GM19372 (cell line): ENCODE data around the gene DYNC2I2.
"Not testable (repeated sequence)": the region's sequence is repeated elsewhere in the genome, so short reads cannot be mapped to it uniquely, and the experiment has no call there.

Experiments
- ATAC-seq: cut with Tn5 transposase; IDR thresholded peaks from one replicate; pipeline ENCODE4 v1.9.1; 2021; ENCODE audit warnings: mild to moderate bottlenecking, low read depth, moderate library complexity; ENCODE audit not compliant: unreplicated experiment

The DYNC2I2 gene

DNA sequence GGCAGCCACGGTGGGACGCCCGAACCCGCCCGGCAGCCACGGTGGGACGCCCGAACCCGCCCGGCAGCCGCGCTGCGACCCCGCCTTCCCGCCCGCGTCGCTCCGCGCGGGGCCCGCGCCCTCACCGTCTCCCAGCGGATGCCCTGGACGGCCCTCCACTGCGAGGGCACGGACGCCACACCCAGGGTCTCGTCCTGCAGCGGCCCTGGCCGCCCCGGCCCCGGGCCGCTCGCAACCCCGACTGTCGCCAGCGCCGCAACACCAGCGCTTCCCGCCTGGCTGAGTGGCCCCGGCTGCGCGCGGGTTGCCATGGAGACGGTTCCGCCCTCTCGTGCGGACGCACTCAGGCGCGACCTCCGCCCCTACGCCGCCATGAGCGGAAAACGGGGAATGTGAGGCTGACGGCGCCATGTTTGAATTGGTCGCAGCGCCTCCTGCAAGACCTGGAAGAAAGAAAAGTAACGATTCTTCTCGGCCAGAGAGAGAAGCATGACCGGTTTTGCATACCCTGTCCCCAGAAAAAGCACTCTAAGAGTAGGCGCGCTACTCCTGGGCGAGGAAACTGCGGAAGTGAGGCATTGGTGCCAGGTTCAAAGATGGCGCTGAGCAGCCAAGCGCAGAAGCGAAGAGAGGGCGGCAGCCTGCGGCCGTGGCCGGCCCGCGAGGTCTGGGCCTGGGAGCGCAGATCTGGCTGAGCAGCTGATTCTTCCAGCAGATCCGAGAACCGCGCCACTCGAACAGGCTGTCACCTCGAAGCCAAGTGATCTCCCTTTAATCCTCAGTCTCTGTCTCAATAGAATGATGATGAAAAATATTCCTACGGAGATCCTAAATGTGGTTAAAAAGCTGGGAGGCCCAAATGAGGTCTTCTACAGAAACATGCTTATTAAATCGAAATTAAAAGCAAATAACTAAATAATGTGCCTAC, at the start of gene DYNC2I2:
Gene DYNC2I2, minus strand, starts transcription at position 432 of the 928 bp plus-strand sequence. Its CDS starts 121 bp downstream, at position 311.
- peak; percentile 60 for ATAC-seq

DNA sequence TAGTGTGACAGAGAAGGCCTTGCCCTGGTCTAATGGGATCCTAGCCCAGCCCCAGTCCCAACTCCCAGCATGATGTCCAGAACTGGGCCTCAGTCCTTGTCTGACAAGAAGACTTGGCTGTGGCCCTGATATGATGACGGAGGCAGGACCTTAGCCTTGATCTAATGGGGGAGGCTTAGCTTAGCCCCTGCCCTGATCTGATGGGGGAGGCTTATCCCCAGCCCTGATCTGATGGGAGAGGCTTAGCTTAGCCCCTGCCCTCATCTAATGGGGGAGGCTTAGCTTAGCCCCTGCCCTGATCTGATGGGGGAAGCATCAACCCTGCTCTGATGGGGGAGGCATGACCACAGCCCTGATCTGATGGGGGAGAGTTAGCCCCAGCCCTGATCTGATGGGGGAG, 49.4 kb upstream of the DYNC2I2 start:
- no peak for ATAC-seq

DNA sequence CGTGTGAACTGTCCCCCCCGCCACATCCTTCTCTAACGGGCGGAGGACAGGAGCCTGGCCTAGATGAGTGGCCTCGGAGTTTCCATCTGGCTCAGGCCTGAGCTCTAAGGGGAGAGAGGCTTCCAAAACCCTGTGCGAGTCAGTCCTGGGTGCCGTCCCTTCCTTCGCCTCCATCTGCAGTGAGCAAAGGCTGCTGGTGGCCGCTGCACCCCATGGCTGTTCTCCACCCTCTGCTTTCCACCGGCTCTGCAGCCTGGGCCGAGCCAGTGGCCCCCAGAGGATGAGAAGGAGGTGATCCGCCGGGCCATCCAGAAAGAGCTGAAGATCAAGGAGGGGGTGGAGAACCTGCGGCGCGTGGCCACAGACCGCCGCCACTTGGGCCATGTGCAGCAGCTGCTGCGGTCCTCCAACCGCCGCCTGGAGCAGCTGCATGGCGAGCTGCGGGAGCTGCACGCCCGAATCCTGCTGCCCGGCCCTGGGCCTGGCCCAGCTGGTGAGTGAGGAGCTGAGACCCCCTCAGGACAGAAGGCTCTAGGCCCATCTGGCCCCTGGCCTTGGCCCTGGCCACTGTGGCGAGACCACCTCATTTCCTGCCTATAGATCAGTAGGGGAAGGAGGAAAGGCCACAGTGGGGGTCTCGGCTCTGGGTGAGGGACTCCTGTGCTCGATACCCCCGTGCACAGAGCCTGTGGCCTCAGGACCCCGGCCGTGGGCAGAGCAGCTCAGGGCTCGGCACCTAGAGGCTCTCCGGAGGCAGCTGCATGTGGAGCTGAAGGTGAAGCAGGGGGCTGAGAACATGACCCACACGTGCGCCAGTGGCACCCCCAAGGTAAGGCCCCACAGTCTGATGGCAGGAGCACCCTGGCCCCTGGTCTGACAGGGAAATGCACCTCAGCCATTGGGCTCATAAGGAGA, 48.7 kb upstream of the DYNC2I2 start:
- ATAC-seq, result no peak

DNA sequence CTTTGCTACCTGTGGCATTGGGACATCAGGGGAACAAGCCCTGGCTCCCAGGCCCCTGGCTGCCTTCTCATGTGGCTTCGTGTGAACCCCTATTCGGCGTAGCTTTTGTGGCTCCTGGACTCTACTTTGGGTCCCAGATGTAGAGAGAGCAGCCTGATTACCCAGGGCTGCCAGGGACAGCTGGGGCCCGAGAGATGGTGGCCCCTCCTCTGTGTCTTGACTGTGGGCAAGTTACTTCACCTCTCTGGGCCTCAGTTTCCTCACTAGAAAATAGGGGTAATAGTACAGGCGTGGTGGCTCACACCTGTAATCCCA, 47.7 kb upstream of the DYNC2I2 start:
- ATAC-seq, result no peak

DNA sequence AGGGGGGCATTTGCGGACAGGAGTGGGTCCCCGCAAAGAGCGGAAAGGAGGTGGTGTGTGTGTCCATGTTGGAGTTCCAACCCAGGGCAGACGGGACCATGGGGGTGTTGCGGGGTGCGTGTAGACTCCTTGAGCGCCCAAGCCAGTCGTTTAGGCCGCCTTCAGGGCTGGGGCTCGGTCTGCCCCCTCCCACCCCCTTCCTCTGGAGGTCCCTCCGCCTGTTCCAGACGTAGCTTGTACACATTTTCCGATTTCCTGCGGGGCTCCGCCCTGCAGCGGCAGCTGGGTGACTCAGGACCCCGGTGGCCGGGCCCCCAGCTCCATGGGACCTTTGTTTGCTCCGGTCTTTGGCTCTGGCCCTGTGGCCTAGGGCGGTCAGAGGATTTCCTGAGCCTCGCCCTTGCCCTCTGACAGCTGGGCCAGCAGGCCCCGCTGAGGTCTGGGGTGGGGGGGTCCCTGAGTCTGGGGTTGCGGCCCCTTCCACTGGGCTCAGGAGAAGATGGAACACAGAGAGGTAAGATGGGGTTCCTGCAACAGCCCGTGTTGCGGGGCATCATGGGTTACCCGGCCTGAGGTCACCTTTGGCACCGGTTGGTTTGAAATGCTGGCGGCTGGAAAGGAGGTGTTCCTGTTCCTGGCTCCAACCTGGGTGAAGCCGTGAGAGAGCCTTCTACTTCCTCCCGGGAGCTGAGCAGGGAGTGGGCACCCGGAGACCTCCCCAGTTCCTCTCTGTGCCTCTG, 47.1 kb upstream of the DYNC2I2 start:
- no peak for ATAC-seq

DNA sequence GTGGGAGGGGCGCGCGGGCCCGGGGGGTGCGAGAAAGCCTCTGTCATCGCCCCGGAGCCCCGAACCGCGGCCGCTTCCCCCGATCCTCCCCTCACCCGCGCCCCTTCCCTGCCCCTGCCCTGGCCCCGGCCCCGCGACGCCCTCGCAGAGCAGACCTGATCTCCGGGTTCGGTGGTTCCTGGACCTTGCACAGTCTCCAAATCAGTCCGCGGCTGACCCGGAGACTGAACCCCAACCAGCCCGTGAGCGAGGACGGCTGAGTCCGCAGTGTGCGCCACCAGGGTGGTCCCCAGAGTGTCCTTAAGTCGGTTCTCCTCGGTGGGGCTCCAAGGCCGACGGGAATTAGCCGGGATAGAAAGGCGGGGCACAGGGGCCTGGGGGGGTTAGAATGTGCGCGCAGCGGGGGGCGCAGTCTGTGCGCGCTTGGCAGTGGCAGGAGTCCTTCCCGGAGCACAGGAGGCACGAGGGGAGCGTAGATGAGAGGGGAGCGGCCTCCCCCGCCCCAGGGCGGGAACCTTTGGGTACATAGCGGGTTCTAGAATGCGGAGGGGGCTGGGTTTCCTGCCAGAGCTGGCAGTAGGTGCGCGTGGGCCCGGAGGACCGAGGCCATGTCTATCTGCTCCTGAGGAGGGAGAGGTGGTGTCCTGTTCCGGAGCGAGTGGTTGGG, 46.4 kb upstream of the DYNC2I2 start:
- peak; percentile 18 for ATAC-seq

DNA sequence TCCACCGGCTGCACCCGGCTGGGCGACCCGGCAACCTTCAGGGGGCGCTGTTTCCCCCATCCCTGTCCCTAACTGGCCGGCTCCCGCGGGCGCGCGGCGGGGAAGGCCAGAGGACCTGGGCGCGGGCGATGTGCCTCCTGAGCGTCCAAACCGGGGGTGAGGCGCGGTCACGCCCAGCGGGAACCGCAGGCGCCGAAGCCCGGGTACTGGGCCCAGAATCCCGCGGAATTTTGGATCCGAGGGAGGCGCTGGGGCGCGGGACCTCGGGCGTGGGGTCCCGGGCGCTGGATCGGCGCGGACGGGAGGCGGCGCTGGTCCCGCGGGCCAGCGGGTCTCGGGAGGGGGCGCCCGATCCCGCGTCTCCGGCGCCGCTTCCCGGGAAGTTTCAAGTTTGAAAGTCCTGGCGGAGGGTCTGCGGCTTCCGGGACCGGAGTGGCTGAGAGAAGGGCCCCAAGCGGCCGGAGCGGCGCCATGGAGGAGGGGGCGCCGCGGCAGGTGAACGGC, 45.9 kb upstream of the DYNC2I2 start, which contains the start of gene PKN3:
Gene PKN3, plus strand, starts transcription at position 59 of the 504 bp plus-strand sequence. Its CDS starts 413 bp downstream, at position 472.
- peak; percentile 71 for ATAC-seq

DNA sequence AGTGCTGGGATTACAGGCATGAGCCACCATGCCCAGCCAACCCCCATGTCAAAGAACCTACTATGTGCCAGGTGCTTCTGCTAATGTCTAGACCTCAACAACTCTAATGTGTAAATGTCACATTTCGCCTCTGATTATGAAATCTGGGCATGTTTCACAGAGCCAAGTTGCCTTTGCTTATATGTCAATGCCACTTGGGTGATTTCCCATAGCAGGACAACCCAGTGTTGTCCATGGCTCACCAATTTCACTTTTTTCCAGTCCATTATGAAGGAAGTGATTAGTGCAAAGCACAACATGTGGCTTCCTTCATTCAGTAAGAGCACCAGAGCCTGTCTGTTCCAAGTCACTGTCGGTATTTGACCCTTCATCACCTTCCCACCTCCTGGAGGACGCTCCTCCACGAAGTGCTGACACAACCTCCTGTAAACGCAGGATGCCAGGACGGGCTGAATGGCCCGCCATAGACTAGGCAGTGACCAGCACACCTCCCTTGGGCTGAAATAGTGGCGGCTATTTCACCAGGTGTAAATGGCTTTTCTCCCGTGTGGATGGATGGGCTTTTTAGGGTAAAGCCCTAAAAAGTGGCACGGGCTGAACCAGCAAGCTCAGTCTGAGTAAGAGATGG, 44.7 kb upstream of the DYNC2I2 start:
- ATAC-seq, result no peak

DNA sequence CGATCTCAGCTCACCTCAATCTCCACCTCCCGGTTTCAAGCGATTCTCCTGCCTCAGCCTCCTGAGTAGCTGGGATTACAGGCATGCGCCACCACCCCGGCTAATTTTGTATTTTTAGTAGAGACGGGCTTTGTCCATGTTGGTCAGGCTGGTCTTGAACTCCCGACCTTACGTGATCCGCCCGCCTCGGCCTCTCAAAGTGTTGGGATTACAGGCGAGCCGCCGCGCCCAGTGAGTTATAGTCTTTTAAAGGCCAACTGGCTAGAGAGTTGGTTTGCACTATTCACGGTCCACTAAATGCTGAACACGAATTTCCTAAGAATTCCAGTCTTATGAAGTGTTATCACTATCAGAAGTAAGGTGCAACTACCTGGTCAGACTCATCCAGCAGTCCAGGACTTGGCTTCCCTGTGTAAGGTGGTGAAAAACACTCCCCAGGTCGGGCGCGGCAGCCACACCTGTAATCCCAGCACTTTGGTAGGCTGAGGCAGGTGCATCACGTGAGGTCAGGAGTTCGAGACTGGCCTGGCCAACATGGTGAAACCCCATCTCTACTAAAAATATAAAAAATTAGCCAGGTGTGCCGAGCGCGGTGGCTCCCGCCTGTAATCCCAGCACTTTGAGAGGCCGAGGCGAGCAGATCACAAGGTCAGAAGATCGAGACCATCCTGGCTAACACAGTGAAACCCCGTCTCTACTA, 42.6 kb upstream of the DYNC2I2 start:
- ATAC-seq, result not testable (repeated sequence)

DNA sequence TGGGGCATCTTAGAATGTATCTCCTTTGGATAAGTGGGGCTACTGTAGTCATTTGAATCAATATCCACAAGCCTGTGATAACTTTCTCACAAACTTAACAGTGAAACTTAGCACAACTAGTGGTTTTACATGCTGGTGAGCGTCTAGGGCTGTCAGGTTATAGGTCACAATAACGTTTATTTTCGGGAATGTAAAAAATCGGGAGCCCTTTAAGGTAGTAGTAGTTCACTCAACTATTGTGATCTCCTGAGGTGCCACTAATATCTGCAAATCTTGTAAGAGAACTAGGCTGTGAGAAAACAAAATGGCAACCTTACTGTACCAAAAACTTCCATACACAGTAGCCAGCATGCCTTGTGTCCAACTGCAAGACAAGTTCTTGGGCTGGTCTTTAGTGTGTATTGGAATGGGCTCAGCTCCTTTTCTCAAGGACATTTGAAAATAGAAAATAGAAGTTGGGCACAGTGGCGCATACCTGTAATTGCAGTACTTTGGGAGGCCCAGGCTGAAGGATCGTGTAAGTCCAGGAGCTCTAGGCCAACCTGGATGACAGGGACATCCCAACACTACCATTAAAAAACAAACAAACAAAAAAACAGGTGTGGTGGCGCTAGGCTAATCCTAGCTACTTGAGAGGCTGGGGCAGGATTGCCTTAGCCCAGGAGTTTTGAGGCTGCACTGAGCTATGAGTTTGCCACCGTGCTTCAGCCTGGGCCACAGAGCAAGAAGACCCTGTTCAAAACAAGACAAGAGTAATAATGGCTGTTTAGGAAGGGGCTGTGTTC, 40.5 kb upstream of the DYNC2I2 start:
- no peak for ATAC-seq

DNA sequence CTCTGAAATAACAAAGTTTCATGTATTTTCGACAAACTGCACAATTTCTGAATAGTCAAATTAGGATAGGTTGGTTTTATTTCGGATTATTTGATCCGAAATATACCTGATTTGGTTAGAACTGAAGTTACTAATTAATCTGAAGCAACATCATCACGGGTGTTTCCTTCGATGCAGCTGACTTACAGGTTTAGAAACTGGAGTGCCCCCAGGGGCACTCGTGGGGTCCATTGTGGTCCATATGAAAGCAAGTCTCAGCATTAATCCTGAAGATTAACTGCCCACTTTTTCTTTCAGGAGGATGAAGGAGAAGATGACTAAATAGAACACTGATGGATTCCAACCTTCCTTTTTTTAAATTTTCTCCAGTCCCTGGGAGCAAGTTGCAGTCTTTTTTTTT, 37.7 kb upstream of the DYNC2I2 start:
- no peak for ATAC-seq

DNA sequence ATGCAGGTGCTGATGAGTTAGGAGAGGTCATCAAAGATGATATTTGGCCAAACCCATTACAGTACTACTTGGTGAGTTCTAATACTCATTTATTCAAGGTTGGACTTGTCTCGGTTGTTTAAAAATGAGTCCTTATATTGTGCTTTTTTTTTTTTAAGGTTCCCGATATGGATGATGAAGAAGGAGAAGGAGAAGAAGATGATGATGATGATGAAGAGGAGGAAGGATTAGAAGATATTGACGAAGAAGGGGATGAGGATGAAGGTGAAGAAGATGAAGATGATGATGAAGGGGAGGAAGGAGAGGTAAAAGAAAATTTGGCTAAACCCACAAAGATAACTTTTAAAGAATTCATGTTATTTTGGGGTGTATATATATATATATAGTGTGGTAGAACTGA, 37.1 kb upstream of the DYNC2I2 start:
- ATAC-seq, result not testable (repeated sequence)

DNA sequence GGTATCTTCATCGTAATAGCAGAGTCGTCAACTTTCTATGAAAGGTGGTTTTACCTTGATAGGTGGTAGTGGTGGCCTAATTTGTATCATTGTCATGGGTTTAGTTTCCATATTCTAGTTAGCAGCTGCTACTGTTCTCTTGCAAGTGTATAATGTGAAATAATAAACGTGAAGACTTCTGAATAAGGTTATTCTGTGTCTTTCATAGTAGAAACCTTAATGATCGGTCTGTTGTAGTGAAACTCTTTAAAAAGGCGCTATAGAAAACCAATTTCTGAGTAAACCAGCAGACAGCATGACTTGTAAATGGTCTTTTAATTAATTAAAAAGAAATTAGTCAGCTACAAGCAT, 34.0 kb upstream of the DYNC2I2 start:
- no peak for ATAC-seq

DNA sequence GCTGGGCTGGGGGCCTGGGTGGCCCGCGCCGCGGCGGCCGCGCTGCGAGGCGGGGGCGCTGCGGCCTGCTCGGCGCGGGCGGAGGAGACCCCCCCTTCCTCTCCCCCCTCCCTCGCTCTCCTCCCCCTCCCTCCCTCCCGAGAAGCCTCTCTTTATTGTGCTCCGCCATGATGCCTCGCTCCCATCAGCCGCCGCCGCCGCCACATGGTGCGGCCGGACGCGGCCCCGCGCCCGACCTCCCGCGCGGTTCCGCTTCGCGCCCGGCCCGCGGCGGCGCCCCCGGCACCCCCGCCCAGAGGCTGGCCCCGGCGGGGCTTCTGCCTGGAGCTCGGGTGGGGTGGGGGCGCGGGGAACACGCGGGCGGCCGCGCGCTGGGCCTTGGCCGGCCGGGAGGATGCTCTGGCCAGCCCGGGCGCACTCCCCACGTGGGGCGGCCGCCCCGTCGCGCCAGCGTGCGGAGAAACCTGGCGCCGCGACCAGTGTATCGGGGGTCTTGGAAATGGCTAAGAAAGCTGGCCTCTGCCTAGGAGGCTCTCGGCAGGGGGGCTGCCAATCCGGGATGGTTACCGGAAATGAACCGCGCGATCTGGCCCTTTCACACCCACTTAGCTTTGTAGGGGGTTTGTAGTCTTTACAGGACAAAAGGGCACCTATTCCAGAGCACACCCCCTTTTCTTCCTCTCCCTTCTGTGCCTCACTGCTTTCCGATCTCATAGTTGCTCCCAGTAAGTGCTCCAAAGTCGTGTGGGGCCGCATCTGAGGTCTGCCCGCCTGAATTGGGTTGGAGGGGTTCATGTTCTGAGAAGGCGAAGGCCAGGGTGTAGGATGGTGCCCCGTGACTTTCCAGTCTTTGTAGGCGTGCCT, 33.4 kb upstream of the DYNC2I2 start:
- no peak for ATAC-seq

DNA sequence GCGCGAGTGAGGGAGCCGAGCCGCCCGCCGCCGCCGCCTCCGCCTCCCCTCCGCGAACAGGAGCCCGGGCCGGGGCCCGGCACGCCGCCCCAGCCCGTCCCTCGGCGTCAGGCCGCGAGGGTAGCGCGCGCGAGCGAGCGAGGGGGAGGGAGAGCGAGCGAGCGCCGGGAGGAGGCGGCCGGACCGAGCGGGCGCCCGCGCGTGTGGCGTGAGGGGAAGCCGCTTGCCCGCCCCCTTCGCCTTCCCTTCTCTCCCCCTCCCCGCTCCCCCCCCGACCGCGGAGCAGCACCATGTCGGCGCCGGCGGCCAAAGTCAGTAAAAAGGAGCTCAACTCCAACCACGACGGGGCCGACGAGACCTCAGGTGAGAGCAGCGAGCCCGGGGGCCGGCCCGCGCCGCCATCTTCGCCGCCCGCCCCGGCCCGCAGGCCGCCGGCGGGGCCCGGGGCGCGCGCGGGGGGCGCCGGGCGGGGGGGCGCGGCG, 32.7 kb upstream of the DYNC2I2 start:
- ATAC-seq, result no peak

DNA sequence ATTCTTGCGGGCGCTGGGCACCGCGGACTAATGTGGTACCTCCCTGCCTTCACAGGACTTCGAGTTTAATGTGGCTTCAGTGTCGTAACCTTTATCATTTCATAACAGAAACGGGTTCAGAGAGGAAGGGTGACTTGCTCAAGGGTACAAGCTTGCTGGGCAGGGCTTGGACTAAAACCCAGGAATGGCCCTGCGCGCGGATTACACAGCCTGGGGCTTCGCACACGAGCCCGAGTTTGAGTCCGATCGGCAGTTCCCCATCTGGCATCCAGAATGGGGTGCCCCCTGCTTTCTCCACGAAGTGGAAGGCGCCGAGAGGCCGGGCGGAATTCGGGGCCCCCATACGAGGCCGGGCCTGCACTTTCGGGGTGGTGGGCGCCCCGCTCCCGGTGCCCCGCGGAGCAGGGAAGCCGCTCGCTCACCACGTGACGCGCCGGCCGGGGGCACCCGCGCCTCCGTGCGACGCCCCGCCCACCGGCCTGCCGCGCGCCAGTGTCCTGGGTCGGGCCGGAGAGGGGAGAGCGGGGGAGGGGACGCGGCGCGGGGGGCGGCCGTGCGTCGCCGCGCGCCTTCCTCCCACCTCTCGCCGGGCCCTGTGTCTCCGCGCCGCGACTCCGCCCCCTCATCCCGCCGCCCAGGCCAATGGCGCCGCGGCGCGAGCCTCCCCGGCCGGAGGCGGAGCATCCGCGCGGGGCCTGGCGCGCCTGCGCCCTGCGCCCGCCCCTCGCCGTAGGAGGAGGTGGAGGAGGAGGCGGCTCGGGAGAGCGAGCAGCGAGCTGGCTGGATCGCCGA, 32.0 kb upstream of the DYNC2I2 start, which contains the start of gene SET:
Gene SET, plus strand, starts transcription at position 722 of the 792 bp plus-strand sequence. CDS start 361 bp downstream, outside the sequence.
- ATAC-seq, result peak; percentile 74
